Mesenchymal stem cell (in vitro differentiated cells and primary cell): ENCODE measurements around the gene MTA3.

Experiments used
- DNase-seq: peaks from one replicate; pipeline ENCODE4 v3.0.0-alpha.2; 2013
- H2AFZ ChIP-seq: one replicate; pipeline ENCODE4 v1.6.1; 2013; ENCODE audit warnings: low read depth, mild to moderate bottlenecking, control low read depth, inconsistent platforms, low read length, moderate library complexity
- H2AK5ac ChIP-seq: 2 replicates; pipeline ENCODE4 v1.6.1; 2013; ENCODE audit warnings: low read length, moderate library complexity, mild to moderate bottlenecking, inconsistent platforms; ENCODE audit not compliant: severe bottlenecking
- H2BK120ac ChIP-seq: one replicate; pipeline ENCODE4 v1.6.1; 2013; ENCODE audit warnings: low read depth, mild to moderate bottlenecking, inconsistent platforms, low read length, moderate library complexity
- H2BK12ac ChIP-seq, 2 experiments: one replicate each; pipeline ENCODE4 v1.6.1; 2013; ENCODE audit warnings: inconsistent platforms in 2 of 2, low read length in 2 of 2, mild to moderate bottlenecking in 2 of 2, moderate library complexity in 2 of 2, control low read depth in 1 of 2
- H2BK15ac ChIP-seq: one replicate; pipeline ENCODE4 v1.6.1; 2013; ENCODE audit warnings: mild to moderate bottlenecking, low read depth, inconsistent platforms; ENCODE audit not compliant: poor library complexity, severe bottlenecking
- H2BK5ac ChIP-seq: 2 replicates; pipeline ENCODE4 v1.6.1; 2013; ENCODE audit warnings: low read depth, mild to moderate bottlenecking, low read length, control low read depth, inconsistent platforms; ENCODE audit not compliant: poor library complexity, severe bottlenecking
- H3K14ac ChIP-seq, 2 experiments: one replicate each; pipeline ENCODE4 v1.6.1; 2013; ENCODE audit warnings: inconsistent platforms in 2 of 2, low read length in 2 of 2, control low read depth in 1 of 2, mild to moderate bottlenecking in 1 of 2, moderate library complexity in 1 of 2
- H3K18ac ChIP-seq, 2 experiments: one replicate each; pipeline ENCODE4 v1.6.1; 2013; ENCODE audit warnings: inconsistent platforms in 2 of 2, low read length in 2 of 2, control low read depth in 1 of 2, low read depth in 1 of 2, mild to moderate bottlenecking in 1 of 2
- H3K23ac ChIP-seq, 2 experiments: one replicate each; pipeline ENCODE4 v1.6.1; 2013; ENCODE audit warnings: inconsistent platforms in 2 of 2, low read length in 2 of 2, mild to moderate bottlenecking in 2 of 2, moderate library complexity in 2 of 2, control low read depth in 1 of 2
- H3K27ac ChIP-seq: 2 replicates; pipeline ENCODE4 v1.5.1; 2013; ENCODE audit warnings: mild to moderate bottlenecking, moderate library complexity, low read length, control low read depth, inconsistent platforms; ENCODE audit not compliant: poor library complexity, severe bottlenecking
- H3K27me3 ChIP-seq, 2 experiments: 2 replicates each; pipeline versions ENCODE4 v1.6.1 to v1.7.0; 2013; ENCODE audit warnings: low read length in 2 of 2, mild to moderate bottlenecking in 2 of 2, moderate library complexity in 2 of 2, control low read depth in 1 of 2, inconsistent platforms in 1 of 2; ENCODE audit not compliant: control insufficient read depth in 1 of 2, insufficient read depth in 1 of 2
- H3K36me3 ChIP-seq, 2 experiments: 2 replicates each; pipeline versions ENCODE4 v1.6.1 to v1.7.0; 2013; ENCODE audit warnings: low read length in 2 of 2, control low read depth in 1 of 2, inconsistent platforms in 1 of 2, low read depth in 1 of 2, mild to moderate bottlenecking in 1 of 2; ENCODE audit not compliant: insufficient read depth in 2 of 2, control insufficient read depth in 1 of 2
- H3K4ac ChIP-seq, 2 experiments: one replicate each; pipeline ENCODE4 v1.6.1; 2013; ENCODE audit warnings: inconsistent platforms in 2 of 2, low read length in 2 of 2, mild to moderate bottlenecking in 2 of 2, moderate library complexity in 2 of 2, control low read depth in 1 of 2, low read depth in 1 of 2
- H3K4me1 ChIP-seq: 2 replicates; pipeline ENCODE4 v1.6.1; 2013; ENCODE audit warnings: low read depth, low read length, control low read depth; ENCODE audit not compliant: control insufficient read depth, insufficient read depth
- H3K4me2 ChIP-seq: 2 replicates; pipeline ENCODE4 v1.6.1; 2013; ENCODE audit warnings: low read length, mild to moderate bottlenecking, inconsistent platforms; ENCODE audit not compliant: poor library complexity, severe bottlenecking
- H3K4me3 ChIP-seq, 2 experiments: 2 replicates each; pipeline versions ENCODE4 v1.5.1 to v1.7.0; 2013; ENCODE audit warnings: low read length in 2 of 2, mild to moderate bottlenecking in 2 of 2, control low read depth in 1 of 2, low read depth in 1 of 2; ENCODE audit not compliant: insufficient read depth in 1 of 2
- H3K79me1 ChIP-seq: replicated peaks from 2 replicates; pipeline ENCODE4 v1.6.1; 2013; ENCODE audit warnings: mild to moderate bottlenecking, control low read depth, low read length, inconsistent platforms; ENCODE audit not compliant: poor library complexity, severe bottlenecking
- H3K9ac ChIP-seq: 2 replicates; pipeline ENCODE4 v1.7.0; 2013; ENCODE audit warnings: mild to moderate bottlenecking, low read length, moderate library complexity
- H3K9me3 ChIP-seq: 2 replicates; pipeline ENCODE4 v1.7.0; 2013; ENCODE audit warnings: mild to moderate bottlenecking, low read length; ENCODE audit not compliant: control insufficient read depth
- H4K8ac ChIP-seq: one replicate; pipeline ENCODE4 v1.6.1; 2013; ENCODE audit warnings: inconsistent platforms, mild to moderate bottlenecking, low read length, moderate library complexity
- H4K91ac ChIP-seq: one replicate; pipeline ENCODE4 v1.6.1; 2013; ENCODE audit warnings: mild to moderate bottlenecking, low read length, inconsistent platforms
- WGBS: methylation state at CpG from one replicate; pipeline ENCODE4 v1.1.7; 2013; ENCODE audit warnings: mixed read lengths; 5-methylcytosine and 5-hydroxymethylcytosine counted together

The MTA3 gene

DNA sequence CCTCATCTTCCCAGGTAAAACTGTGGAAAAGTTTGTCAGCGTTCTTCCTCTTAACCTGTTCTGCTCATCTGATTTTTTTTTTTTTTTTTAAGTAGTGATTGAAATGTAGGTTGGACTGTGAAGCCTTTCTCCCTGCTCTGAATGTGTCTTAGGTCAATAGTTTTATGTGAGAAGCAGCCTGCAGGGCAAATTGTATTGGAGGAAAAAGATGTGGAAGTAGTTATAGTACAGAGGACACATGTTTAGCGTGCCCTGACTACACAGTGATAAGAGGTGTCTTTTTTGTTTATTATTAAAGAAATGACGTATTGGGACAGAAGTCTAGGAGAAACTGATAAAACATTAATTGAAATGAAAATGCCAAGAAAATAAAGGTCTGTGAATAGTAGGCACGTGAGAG, 1.5 kb downstream of the MTA3 start:
- DNase-seq: peak; percentile 6
- 65% methylated on average over 3 of the region's 4 CpGs for WGBS

GRCh38 chr2:42572297-42573081, 4.1 kb downstream of the MTA3 start:
- Histone ChIP-seq H3K4me2 (no peak overlapping the region), H3K4me3 (no peak overlapping the region), H3K9ac (no peak overlapping the region), H3K36me3 (peaks cover 24 to 37% of the 10 kb centered on the region in 2 experiments), H3K14ac (no peak overlapping the region), H2AK5ac (no peak overlapping the region), H2BK12ac (no peak overlapping the region), H3K23ac (no peak overlapping the region), H3K4me1 (peaks cover 11% of the 10 kb centered on the region), H3K9me3 (no peaks in the 10 kb centered on the region), H3K27me3 (no peaks in the 10 kb centered on the region), H3K27ac (no peak overlapping the region), H4K91ac (no peak overlapping the region), H2BK15ac (no peak overlapping the region), H4K8ac (no peak overlapping the region), H2BK5ac (no peak overlapping the region), H2AFZ (no peak overlapping the region), H2BK120ac (no peak overlapping the region), H3K4ac (no peak overlapping the region), H3K79me1 (peaks cover 14% of the 10 kb centered on the region), H3K18ac (no peak overlapping the region)
- no peak for DNase-seq
- 98% methylated on average over 9 of the region's 10 CpGs for WGBS

More for the DNA sequence above, 1.5 kb downstream of the MTA3 start:
- Histone ChIP-seq H3K27me3 (no peaks in the 10 kb centered on the region), H4K8ac (no peak overlapping the region), H3K4me2 (peak overlapping the region; percentile 83), H2BK5ac (no peak overlapping the region), H2BK15ac (no peak overlapping the region), H3K4me1 (peaks cover 11% of the 10 kb centered on the region), H3K4ac (no peak overlapping the region), H3K14ac (no peak overlapping the region), H3K9ac (peak overlapping the region; percentile 82), H2AK5ac (no peak overlapping the region), H3K18ac (no peak overlapping the region), H3K4me3 (peak overlapping the region in 1 of 2 experiments; percentile 79), H3K9me3 (no peaks in the 10 kb centered on the region), H3K23ac (no peak overlapping the region), H2BK12ac (no peak overlapping the region), H3K79me1 (peaks cover 10% of the 10 kb centered on the region), H4K91ac (no peak overlapping the region), H3K36me3 (peaks cover 18 to 19% of the 10 kb centered on the region in 2 experiments), H2AFZ (no peak overlapping the region), H3K27ac (peak overlapping the region; percentile 49), H2BK120ac (no peak overlapping the region)

- Histone ChIP-seq H3K27me3 (no peaks in the 10 kb centered on the region), H3K4ac (no peak overlapping the region), H2AFZ (no peak overlapping the region), H4K91ac (no peak overlapping the region), H3K4me3 (no peak overlapping the region), H3K14ac (no peak overlapping the region), H3K27ac (no peak overlapping the region), H2BK12ac (no peak overlapping the region), H2BK15ac (no peak overlapping the region), H3K18ac (no peak overlapping the region), H3K79me1 (peaks cover 14% of the 10 kb centered on the region), H2AK5ac (no peak overlapping the region), H3K4me2 (no peak overlapping the region), H3K4me1 (peaks cover 5% of the 10 kb centered on the region), H3K23ac (no peak overlapping the region), H2BK120ac (no peak overlapping the region), H3K9me3 (no peaks in the 10 kb centered on the region), H2BK5ac (no peak overlapping the region), H3K9ac (no peak overlapping the region), H4K8ac (no peak overlapping the region), H3K36me3 (peaks cover 24 to 40% of the 10 kb centered on the region in 2 experiments)
- no peak for DNase-seq
- WGBS: 100% methylated on average over 2 of the region's 2 CpGs
Measured at GRCh38 chr2:42573256-42573655, 4.8 kb downstream of the MTA3 start.

DNA sequence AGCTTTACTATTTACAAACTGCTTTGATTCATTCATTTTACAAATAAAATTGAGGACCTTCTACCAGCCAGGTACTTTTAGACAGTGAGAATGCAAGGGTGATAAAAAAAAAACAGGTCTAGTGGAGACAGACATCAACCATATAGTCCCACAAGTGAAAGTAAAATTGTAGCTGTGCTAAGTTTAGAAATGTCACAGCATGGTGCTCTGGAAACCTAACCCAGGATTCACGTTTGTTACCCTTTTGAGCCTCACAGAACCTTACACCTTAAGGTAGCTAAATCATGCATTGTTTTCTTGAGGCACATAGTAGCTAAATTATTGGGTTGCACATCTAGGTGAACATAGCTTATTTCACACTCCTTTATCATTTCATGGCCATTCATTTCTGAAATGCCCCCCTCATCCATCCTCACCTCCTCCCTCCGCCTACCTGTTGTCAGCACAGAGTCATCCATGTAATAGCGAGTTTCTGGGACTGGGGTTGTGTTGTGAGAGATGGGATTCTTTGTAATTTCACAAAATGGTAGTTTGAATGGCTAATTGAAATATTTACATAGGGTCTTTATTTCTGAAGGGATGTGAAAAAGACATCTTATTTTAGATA, 7.1 kb downstream of the MTA3 start:
- Histone ChIP-seq H3K36me3 (peaks cover 37 to 61% of the 10 kb centered on the region in 2 experiments), H3K79me1 (peaks cover 22% of the 10 kb centered on the region), H3K9me3 (no peaks in the 10 kb centered on the region), H3K4me3 (no peak overlapping the region), H2BK15ac (no peak overlapping the region), H2AK5ac (no peak overlapping the region), H3K4me1 (peaks cover 5% of the 10 kb centered on the region), H2BK120ac (no peak overlapping the region), H3K14ac (no peak overlapping the region), H3K27ac (no peak overlapping the region), H3K18ac (no peak overlapping the region), H3K9ac (no peak overlapping the region), H2BK5ac (no peak overlapping the region), H3K4me2 (no peak overlapping the region), H3K27me3 (no peaks in the 10 kb centered on the region), H3K4ac (no peak overlapping the region), H2BK12ac (no peak overlapping the region), H2AFZ (no peak overlapping the region), H3K23ac (no peak overlapping the region), H4K8ac (no peak overlapping the region), H4K91ac (no peak overlapping the region)
- no peak for DNase-seq
- 100% methylated on average over 2 of the region's 3 CpGs for WGBS
